Esophagus squamous epithelium (tissue), 5 donors: ENCODE results near the gene C15orf61. TPM values are rescaled to one million over a fixed set of nuclear protein-coding genes. Genes with fewer than 3 reads are reported as not detected.

ENCODE experiments used
- DNase-seq: peaks from one replicate; lab custom pipeline; 2025; lab: John Stamatoyannopoulos, UW
- H3K27ac ChIP-seq, 4 donors: fragments of 200-600 bp; sonication (generic); one replicate each; pipeline ENCODE4 v1.5.1; 2016 to 2019; ENCODE audit warnings: mild to moderate bottlenecking in 1 of 4
- H3K27me3 ChIP-seq, 4 donors: fragments of 200-600 bp; sonication (generic); 1 replicate in 3 of 4; 2 replicates in 1 of 4; pipeline versions ENCODE4 v1.5.1 to v1.6.0; 2017 to 2021; ENCODE audit warnings: antibody characterized with exemption in 1 of 4
- H3K36me3 ChIP-seq, 3 donors: fragments of 200-600 bp; sonication (generic); one replicate each; pipeline ENCODE4 v1.5.1; 2016 to 2019
- H3K4me1 ChIP-seq, 3 donors: fragments of 200-600 bp; sonication (generic); one replicate each; pipeline ENCODE4 v1.5.1; 2017 to 2019
- H3K4me3 ChIP-seq, 4 donors: fragments of 200-600 bp; sonication (generic); 1 replicate in 3 of 4; 2 replicates in 1 of 4; pipeline ENCODE4 v1.5.1; 2016 to 2019; ENCODE audit warnings: mild to moderate bottlenecking in 2 of 4, moderate library complexity in 1 of 4
- H3K9me3 ChIP-seq, 3 donors: fragments of 200-600 bp; sonication (generic); one replicate each; pipeline ENCODE4 v1.5.1; 2016 to 2019
- CTCF ChIP-seq, 6 experiments: fragments of 450-650 bp in 4 of 6; fragments of 200-600 bp in 2 of 6; sonication (generic) in 2 of 6; IDR thresholded peaks; one replicate each; pipeline ENCODE4 v1.5.1; 2016 to 2019; ENCODE audit warnings: antibody characterized with exemption in 6 of 6, mild to moderate bottlenecking in 4 of 6, moderate library complexity in 4 of 6
- POLR2A ChIP-seq, 4 donors: fragments of 450-650 bp; IDR thresholded peaks; one replicate each; pipeline ENCODE4 v1.6.1; 2017; ENCODE audit warnings: antibody characterized with exemption in 4 of 4, mild to moderate bottlenecking in 4 of 4, moderate library complexity in 3 of 4
- whole genome bisulfite sequencing, 2 donors: methylation state at CpG; one replicate each; pipeline ENCODE4 v1.1.5; 2018; 5-methylcytosine and 5-hydroxymethylcytosine counted together
- intact Hi-C: fragments of 100-400 bp; cut with DNase I; formaldehyde crosslinking; loops from one replicate; pipeline ENCODE4 v1.15.0; 2022
- total RNA-seq, 4 donors: library from RNA; depleted of rRNA; stranded (reverse); fragments of >200 nt; gene quantifications; one replicate each; pipeline ENCODE4 v1.1.0, GENCODE V29; 2016
- donor health status: DM: yes; HTN: yes; CAD: no.

C15orf61 gene
- total RNA-seq, 4 donors from 2014 or later, result 2.0 to 9.0 (median 3.5) TPM

DNA sequence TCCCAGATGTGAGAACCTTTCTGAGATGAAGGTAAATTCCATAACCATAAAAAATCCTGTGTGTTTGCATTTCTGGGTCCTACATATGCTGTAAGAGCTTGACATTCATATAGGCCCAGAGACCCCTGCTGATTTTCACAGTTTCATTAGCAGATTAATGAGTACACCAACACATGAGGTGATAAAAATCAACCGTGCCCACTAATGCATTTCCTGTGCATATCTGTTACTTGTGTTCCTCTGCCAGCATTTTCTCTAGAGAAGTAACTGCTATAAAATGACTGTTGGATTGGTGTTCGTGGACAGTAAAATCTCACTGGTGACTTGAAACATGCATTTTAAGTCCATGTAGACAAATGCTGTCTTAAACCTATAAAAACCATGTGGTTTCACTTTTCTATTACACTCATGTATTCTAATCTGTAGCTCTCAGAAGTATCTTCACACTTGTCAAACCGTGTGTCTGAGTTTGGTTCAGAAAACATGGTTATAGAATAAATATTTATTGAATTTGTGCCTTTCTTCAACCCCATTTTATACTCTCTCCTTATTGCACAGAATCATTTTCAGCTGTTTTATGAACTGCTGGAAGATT lies 36.1 kb downstream of the C15orf61 start:
- Histone ChIP-seq H3K27me3 (no peaks in the 10 kb centered on the region), H3K9me3 (peaks cover 0 to 7% (median 0%) of the 10 kb centered on the region in 3 donors), H3K36me3 (peaks cover 0 to 72% (median 0%) of the 10 kb centered on the region in 3 donors), H3K27ac (no peak overlapping the region), H3K4me1 (no peaks in the 10 kb centered on the region), H3K4me3 (no peak overlapping the region)
- no peak for TF ChIP-seq CTCF (IDR thresholded peaks at IDR 0.05)
- TF ChIP-seq POLR2A (IDR thresholded peaks at IDR 0.05), result no peak
- intact Hi-C loops, result no loop called here
- no peak for DNase-seq
- 78 to 82% methylated on average over 3 of the region's 3 CpGs for WGBS, 2 donors

- no peaks in the 10 kb centered on the region for H3K27me3 ChIP-seq
- peaks cover 0 to 7% (median 0%) of the 10 kb centered on the region in 3 donors for H3K9me3 ChIP-seq
- H3K27ac ChIP-seq, result no peak overlapping the region
- no peaks in the 10 kb centered on the region for H3K4me1 ChIP-seq
- TF ChIP-seq CTCF (IDR thresholded peaks at IDR 0.05), result no peak
- TF ChIP-seq POLR2A (IDR thresholded peaks at IDR 0.05), result no peak
- peaks cover 0 to 63% (median 0%) of the 10 kb centered on the region in 3 donors for H3K36me3 ChIP-seq
- DNase-seq, result no peak
- 91 to 94% methylated on average over 4 of the region's 4 CpGs for WGBS, 2 donors
- intact Hi-C loops, result no loop called here
- no peak overlapping the region for H3K4me3 ChIP-seq
Observed at GRCh38 chr15:67558502-67558901, 37.6 kb downstream of the C15orf61 start.

DNA sequence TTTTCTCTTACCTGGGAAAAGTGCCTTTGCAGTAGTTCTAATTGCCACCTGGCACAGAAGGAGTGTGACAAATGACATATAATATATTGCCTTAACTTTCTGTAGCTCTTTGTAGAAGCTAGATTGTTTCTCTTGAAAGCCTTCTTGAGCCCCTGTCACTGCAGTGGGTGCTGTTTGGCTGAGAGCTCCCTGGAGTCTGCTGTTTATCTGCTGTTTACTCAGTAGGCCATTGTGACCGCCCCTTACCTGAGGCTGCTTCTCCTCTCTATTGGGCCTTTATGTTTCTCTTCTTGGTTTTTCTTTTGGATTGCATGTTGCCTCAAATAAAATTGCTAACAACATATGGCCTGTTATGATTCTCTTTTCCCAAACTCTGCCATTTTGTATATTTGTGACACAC lies 38.2 kb downstream of the C15orf61 start:
- Histone ChIP-seq H3K36me3 (peaks cover 0 to 63% (median 0%) of the 10 kb centered on the region in 3 donors), H3K27me3 (no peaks in the 10 kb centered on the region), H3K4me3 (no peak overlapping the region), H3K9me3 (peaks cover 0 to 7% (median 0%) of the 10 kb centered on the region in 3 donors), H3K27ac (no peak overlapping the region), H3K4me1 (no peaks in the 10 kb centered on the region)
- no peak for DNase-seq
- WGBS, 2 donors, result 100% methylated on average over 1 of the region's 1 CpG
- intact Hi-C loops, result no loop called here
- no peak for TF ChIP-seq POLR2A (IDR thresholded peaks at IDR 0.05)
- TF ChIP-seq CTCF (IDR thresholded peaks at IDR 0.05), result no peak

GRCh38 chr15:67559576-67559975 lies 38.6 kb downstream of the C15orf61 start:
- Histone ChIP-seq H3K27ac (no peak overlapping the region), H3K27me3 (no peaks in the 10 kb centered on the region), H3K9me3 (peaks cover 0 to 7% (median 0%) of the 10 kb centered on the region in 3 donors), H3K36me3 (peaks cover 0 to 61% (median 0%) of the 10 kb centered on the region in 3 donors), H3K4me1 (no peaks in the 10 kb centered on the region), H3K4me3 (no peak overlapping the region)
- intact Hi-C loops, result no loop called here
- no peak for TF ChIP-seq CTCF (IDR thresholded peaks at IDR 0.05)
- no peak for TF ChIP-seq POLR2A (IDR thresholded peaks at IDR 0.05)
- 96 to 100% methylated on average over 2 of the region's 2 CpGs for WGBS, 2 donors
- no peak for DNase-seq

DNA sequence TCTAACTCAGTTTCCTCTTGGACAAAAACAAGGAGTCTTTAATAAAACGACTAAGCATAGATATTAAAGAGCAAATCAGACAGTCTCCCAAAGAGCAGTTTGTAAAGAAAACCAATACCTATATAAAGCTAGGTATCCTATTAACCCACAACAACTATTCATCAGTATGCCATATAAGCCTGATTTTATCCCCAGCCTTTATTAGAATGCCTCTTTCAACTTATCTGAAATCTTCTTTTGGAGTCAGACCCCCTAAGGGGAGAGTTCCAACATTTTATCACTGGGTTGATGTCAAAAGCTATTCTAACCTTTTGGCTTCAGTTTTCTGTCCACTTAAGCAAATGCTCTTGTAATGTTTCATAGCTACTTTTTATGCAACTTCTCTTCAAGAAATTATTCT lies 39.4 kb downstream of the C15orf61 start:
- Histone ChIP-seq H3K4me3 (no peak overlapping the region), H3K9me3 (peaks cover 0 to 7% (median 0%) of the 10 kb centered on the region in 3 donors), H3K36me3 (peaks cover 0 to 53% (median 0%) of the 10 kb centered on the region in 3 donors), H3K4me1 (no peaks in the 10 kb centered on the region), H3K27me3 (no peaks in the 10 kb centered on the region), H3K27ac (no peak overlapping the region)
- intact Hi-C loops, result no loop called here
- 88 to 94% methylated on average over 1 of the region's 1 CpG for WGBS, 2 donors
- no peak for DNase-seq
- no peak for TF ChIP-seq POLR2A (IDR thresholded peaks at IDR 0.05)
- no peak for TF ChIP-seq CTCF (IDR thresholded peaks at IDR 0.05)
